ENCODE results near the gene FBXO39.
"Not testable (repeated sequence)": the region's sequence is repeated elsewhere in the genome, so short reads cannot be mapped to it uniquely, and the experiment has no call there.

Gene FBXO39

GRCh38 chr17:6793748-6794493, 17.9 kb downstream of the FBXO39 start:
- DNase-seq, result no peak

DNA sequence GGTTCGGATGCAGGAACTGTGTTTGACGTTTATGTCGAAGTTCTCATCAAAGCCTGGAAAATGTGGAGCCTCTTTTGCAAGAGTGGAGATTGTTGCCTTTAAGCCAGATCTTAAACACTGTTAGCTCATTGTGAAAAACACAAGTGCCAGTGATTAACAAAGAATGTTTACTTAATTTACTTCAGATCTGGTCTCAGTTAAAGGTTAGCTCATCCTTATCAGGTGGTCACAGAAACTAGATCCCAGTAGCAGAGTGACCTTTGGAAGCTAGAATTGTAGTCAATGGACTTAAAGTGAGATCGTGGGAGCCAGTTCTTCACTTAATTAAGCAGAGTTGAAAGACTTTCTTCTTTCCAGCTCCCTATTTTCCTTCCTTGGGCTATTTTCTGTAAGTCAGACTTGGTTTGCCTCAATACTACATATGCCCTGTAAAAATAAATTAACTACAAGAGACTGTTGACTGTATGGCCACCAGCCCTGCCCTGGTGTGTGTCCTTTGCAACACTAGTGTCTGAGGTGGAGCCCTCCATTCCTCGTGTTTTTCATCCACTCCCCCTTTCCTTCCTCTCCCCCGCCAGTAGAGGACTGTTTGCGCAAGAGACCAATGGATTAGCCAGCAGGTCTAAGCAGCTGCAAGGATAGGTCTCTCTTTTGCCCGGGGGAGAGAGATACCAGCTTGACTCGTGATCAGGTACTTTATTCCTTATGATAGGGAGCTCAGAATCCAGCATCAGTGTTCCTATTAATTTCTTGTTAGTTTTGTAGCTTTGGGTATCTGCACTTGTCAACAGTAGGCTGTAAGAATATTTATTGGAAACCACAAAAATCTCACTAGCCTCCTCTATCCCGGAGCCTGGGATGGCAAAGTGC, 20.2 kb downstream of the FBXO39 start:
- no peak for DNase-seq

DNA sequence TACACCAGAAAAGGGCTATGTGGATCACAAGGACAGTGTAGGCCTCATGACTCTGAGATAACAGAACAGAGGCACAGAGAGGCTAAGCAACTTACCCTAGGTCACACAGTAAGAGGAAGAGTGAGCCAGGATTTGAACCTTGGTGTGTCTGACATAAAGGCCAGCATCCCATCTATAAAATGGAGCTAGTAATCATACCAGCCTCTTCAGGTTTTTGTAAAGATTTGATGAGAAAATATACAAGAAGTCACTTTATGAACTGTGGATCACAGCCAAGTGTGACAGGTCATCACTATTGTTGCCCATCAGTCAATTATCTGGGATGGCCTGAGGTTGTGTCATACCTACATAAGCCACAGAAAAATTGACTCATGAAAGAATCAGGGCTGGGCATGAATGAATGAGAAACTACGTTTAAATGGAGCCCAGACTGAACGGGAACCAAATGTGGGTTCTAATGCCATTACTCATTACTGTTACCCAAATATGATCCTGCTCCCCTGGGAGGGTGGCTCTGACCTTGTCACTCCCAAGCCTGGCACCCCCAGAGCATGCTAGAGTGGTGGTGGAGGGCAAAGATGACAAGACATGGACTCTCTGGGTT, 21.0 kb downstream of the FBXO39 start:
- no peak for DNase-seq

DNA sequence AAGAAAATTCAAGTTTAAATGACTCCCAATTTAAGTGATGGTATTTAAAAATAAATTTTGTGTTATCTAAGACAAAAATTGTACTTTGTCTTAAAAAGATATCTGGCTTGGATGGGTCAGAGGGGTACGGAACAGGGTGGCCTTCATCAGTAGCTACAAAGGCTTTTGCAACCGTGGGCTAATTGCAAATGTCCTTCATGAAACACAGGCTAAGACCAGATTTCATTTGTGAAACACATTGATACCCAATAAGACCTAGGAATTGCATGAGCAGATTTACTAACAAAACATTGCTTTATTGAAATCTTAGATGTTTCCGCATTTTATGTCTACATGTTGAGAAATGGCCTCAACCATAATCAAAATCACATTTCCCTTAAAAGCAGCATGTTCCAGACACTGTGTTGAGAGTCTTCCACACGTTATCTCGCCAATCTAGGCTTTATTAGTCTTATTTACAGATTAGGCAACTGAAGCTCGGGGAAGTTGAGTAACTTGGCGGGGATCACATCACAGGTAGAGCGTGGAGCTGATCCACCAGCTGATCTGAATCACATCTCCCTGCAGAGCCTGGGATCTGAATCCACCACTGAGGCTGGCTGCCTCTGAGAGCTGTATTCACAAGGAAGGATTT, 21.8 kb downstream of the FBXO39 start:
- no peak for DNase-seq

DNA sequence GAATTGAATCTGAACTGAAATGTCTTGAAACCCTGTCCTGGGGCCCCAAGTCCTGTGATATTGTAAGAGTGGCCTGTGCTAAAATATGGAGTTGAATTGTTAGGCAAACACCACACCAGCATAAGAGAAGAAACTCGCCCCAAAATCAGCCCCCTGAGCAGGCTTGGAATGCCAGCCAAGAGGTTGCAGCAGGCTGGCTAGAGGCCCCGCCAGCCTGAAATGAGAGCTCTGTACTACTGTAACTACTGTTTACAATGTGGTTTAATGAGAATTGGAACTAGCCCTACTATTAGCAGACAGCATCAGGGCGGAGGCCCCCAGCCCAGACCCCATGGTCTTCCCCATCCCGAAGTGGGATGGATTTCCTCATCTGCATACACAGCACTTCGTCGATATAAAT, 23.7 kb downstream of the FBXO39 start:
- no peak for DNase-seq

- DNase-seq, result no peak
These were observed 24.5 kb downstream of the FBXO39 start for GRCh38 chr17:6800422-6801027.

DNA sequence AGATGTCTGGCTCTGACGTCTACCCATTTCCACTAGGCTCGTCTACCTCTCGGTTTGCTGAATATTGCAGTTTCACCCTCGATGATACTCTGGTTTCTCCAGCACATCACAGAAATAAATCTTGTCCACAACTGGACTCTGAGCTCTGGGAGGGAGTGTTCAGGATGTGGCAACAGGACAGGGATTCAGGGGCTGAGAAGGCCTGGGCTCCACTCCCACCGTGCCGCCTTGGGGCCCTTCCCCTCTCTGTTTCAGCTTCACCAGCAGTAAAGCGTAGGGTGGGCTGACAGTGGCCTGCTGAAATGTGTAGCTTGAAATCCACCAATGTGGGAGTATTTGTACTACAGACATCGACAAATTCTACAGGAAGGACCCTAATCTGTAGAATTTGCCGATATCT, 35.5 kb downstream of the FBXO39 start:
- DNase-seq, result no peak

DNA sequence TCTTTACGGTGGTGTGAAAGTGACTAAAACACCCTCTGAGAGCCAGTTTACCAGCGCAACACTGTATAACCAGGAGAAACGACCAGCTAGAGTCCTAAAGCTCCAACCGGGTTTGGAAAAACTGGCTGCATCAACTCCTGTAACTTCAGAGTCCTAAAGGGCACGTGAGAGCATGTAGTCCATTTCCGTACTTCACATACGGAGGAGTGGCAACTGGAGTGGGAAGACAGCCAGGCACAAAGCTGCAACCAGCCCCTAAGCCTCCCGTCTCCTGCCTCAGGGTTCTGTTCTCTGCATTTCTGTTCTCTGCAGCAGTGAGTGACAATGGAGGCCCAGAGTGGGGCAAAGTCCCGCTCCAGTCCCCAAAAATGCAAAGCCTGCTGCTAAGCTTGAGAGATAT, 36.3 kb downstream of the FBXO39 start:
- DNase-seq, result no peak

DNA sequence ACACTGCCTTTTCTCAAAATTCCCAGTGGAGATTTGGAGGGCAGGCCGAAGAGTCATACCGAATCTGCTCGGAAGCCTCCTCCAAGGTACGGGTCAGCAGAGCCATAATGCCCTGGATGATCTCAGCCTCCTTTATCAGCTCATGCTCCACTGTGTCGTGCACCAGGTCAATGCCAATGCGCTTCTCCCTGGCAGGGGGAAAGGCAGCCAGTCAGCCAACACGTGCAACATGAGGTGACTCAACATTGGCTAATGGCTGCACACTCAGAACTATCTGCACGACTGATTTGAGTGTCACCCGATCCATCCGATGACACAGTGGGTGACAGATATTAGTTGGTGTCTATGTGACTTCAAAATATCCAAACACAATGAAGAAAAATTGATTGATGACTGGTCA, 39.8 kb downstream of the FBXO39 start:
- DNase-seq, result no peak

GRCh38 chr17:6816368-6816767, 40.4 kb downstream of the FBXO39 start:
- DNase-seq, result not testable (repeated sequence)

GRCh38 chr17:6818938-6819337, 42.9 kb downstream of the FBXO39 start:
- DNase-seq, result no peak

GRCh38 chr17:6823011-6823442, 47.0 kb downstream of the FBXO39 start:
- DNase-seq, result no peak

DNA sequence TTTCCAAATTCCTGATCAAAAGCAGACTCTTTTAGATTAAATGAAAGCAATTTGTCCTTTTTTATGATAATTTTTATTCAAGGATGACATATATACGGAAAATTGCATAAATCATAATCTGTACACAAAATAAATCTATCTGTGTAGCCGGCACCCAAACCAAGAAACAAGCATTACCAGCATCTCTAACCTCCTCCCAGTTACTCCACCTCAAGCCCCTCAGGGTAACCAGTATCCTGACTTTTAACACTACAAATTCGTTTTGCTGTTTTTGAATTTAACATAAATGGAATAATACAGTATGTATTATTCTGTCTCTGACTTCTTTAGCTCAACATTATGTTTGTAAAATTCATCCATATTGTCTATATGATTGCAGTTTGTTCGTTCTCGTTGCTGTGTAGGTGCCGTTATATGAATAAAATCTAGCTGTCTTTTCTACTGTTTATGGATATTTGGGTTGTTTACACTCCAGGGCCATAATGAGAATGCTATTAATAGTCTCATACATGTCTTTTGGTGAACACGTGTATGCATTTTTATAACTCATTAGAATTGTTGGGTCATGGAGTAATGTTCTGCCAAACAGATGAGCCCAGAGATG, 54.5 kb downstream of the FBXO39 start:
- no peak for DNase-seq

GRCh38 chr17:6831661-6832263, 55.7 kb downstream of the FBXO39 start, which contains the start of gene TEKT1:
TEKT1 (minus strand) TSS chr17:6831729; CDS start chr17:6830376, 1,353 bp downstream.
- no peak for DNase-seq

Measured in cortex of kidney (tissue), 1 donor.